GM19025 (cell line): ENCODE data around the gene EHMT1.
"Not testable (repeated sequence)": the region's sequence is repeated elsewhere in the genome, so short reads cannot be mapped to it uniquely, and the experiment has no call there.

Experiments
- ATAC-seq: cut with Tn5 transposase; IDR thresholded peaks from one replicate; pipeline ENCODE4 v1.9.1; 2021; ENCODE audit warnings: mild to moderate bottlenecking, low read depth, moderate library complexity; ENCODE audit not compliant: unreplicated experiment

EHMT1 gene

GRCh38 chr9:137614631-137615386 lies 4.0 kb upstream of the EHMT1 start:
- ATAC-seq = no peak

GRCh38 chr9:137615387-137615871 lies 3.4 kb upstream of the EHMT1 start:
- ATAC-seq = no peak

- ATAC-seq = peak; percentile 17
These were observed 639 bp downstream of the EHMT1 start for GRCh38 chr9:137619240-137620047.

- ATAC-seq = no peak
These were observed 1.2 kb downstream of the EHMT1 start for GRCh38 chr9:137620048-137620405.

GRCh38 chr9:137620581-137620980 lies 1.8 kb downstream of the EHMT1 start:
- no peak for ATAC-seq

- no peak for ATAC-seq
These were observed 2.4 kb downstream of the EHMT1 start for GRCh38 chr9:137621131-137621757.

- not testable (repeated sequence) for ATAC-seq
These were observed 3.4 kb downstream of the EHMT1 start for GRCh38 chr9:137622211-137622610.

- no peak for ATAC-seq
These were observed 7.7 kb downstream of the EHMT1 start for GRCh38 chr9:137626464-137626863.

- ATAC-seq = not testable (repeated sequence)
These were observed 8.6 kb downstream of the EHMT1 start for GRCh38 chr9:137627406-137627805.

- ATAC-seq = no peak
These were observed 11.3 kb downstream of the EHMT1 start for GRCh38 chr9:137630126-137630525.

- no peak for ATAC-seq
These were observed 11.9 kb downstream of the EHMT1 start for GRCh38 chr9:137630679-137631078.

- ATAC-seq = no peak
These were observed 12.8 kb downstream of the EHMT1 start for GRCh38 chr9:137631345-137632229.

GRCh38 chr9:137632230-137633161 lies 13.7 kb downstream of the EHMT1 start:
- ATAC-seq = no peak

GRCh38 chr9:137634016-137634415 lies 15.2 kb downstream of the EHMT1 start:
- ATAC-seq = no peak

- ATAC-seq = no peak
These were observed 19.9 kb downstream of the EHMT1 start for GRCh38 chr9:137638680-137639079.

GRCh38 chr9:137639303-137640051 lies 20.7 kb downstream of the EHMT1 start:
- no peak for ATAC-seq

GRCh38 chr9:137640862-137641261 lies 22.1 kb downstream of the EHMT1 start:
- no peak for ATAC-seq

- ATAC-seq = no peak
These were observed 23.4 kb downstream of the EHMT1 start for GRCh38 chr9:137642118-137642601.
